ENCODE data around the gene MPPE1.

- TF ChIP-seq CTCF (IDR thresholded peaks at IDR 0.05), result no peak
- no peak for TF ChIP-seq POLR2A (IDR thresholded peaks at IDR 0.05)
Observed at GRCh38 chr18:11844436-11844835, 63.7 kb downstream of the MPPE1 start.
